ENCODE results near the gene ADAM19. TPM values are rescaled to one million over a fixed set of nuclear protein-coding genes. Genes with fewer than 3 reads are reported as not detected.

Gene ADAM19
- total RNA-seq, 1 donor from 2014 or later = 88.1 TPM

GRCh38 chr5:157468293-157468965 is 107.1 kb downstream of the ADAM19 start:
- no peak for DNase-seq (ENCODE audit: low spot score)

DNA sequence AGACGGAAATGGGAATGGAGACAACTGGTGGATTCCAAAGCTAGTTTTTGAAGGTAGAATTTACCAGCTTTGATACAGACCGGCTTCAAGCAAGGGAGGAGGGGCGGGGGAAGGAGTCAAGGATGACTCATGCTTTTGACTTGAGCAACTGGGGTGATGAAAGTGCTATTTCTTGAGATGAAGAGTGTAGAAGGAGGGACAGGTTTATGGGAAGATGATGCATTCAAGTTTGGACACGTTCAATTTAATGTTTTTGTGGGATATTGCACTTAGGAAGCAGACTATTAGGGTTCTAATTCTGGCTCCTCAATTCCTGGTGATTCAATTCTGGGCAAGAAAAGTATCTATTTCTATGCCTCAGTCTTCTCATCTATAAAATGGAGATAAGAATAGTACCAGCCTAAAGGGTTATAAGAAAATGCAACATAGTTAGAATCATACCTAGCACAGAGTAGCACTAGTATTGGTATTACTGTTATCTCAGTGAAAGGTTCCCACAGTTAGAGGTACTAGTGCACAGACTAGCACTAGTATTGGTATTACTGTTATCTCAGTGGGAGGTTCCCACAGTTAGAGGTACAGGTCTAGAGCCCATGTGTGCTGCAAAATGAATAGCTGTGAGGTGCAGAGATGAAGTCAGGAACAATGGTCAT is 110.9 kb downstream of the ADAM19 start:
- DNase-seq (ENCODE audit: low spot score) = peak; percentile 85

- DNase-seq (ENCODE audit: low spot score) = peak; percentile 25
Observed at GRCh38 chr5:157463621-157464518, 111.7 kb downstream of the ADAM19 start.

DNA sequence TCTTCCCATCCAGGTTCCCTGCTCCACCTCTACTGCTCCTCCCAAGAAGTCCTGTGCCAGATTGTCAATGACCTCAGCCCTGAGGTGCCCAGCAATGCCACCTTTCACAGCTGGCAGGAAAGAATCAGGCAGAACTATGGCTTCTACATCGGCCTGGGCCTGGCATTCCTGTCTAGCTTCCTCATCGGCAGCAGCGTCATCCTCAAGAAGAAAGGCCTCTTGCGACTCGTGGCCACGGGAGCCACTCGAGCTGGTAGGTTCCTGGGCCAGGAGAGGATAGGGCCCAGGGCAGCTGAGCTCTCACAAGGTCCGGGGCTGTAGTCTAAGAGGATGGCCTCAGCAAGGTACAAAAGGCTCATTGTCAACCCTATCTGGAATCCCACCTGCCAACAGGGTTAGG is 112.5 kb downstream of the ADAM19 start:
- no peak for DNase-seq (ENCODE audit: low spot score)

- DNase-seq (ENCODE audit: low spot score) = no peak
Observed at GRCh38 chr5:157460921-157461792, 114.4 kb downstream of the ADAM19 start.

DNA sequence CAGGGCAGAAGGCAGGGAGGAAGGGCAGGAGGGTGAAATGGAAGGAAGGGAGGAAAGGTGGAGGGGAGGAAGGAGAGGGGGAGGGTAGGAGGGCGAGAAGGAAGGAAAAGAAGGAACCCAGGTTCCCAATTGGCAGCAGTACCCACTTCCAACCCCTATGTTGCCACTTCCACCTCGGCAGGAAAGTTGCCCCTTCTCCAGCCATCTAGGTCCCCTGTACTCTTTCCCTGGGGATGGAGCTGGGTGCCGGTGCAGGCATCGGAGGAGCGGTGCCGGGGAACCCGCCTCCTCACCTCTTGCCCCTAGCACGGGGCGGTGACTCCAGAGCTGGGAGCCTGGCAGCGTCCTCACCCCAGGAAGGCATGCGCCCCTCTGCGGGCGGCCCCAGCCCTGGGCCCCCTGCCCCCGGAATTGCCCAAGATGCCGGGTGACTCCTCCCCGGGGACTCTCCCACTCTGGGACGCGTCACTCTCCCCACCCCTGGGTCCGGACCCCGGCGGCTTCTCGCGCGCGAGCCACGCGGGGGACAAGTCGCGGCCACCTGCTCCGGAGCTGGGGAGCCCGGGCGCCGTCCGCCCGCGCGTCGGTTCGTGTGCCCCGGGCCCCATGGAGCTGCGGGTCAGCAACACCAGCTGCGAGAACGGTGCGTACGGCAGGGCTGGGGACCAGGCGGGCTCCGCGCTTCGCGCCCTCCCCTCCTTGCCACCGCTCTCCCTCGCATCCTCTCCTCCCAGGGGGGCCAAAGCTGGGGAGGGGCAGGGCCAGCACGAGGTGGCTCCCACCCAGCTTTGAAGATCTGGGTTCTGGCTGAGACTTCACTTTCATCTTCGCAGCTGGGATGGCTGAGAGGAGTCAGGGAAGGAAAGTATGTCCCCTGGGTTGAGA is 115.6 kb downstream of the ADAM19 start, which contains the start of gene NIPAL4:
TSS of gene NIPAL4 (plus strand) at position 499 of the 885 bp plus-strand sequence. CDS start at position 607, 108 bp downstream.
- DNase-seq (ENCODE audit: low spot score) = peak; percentile 24

DNA sequence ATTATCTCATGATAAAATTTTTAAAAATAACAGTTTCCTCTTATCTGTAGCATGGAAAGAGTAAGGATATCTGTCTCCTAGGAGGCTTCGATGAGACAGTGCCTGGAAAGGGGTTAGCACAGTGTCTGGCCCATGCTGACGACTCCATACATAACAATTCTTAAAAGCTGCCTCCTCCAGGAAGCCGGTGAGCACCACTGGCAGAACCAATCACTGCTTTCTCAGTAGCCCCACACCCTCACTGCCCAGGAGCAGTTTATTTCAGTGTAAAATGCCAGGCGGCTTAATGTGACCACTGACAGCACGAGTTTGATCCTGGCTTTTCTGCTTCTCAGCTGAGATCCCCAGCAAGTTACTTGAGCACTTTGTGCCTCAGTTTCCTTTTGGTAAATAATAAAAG is 116.7 kb downstream of the ADAM19 start:
- DNase-seq (ENCODE audit: low spot score) = no peak

DNA sequence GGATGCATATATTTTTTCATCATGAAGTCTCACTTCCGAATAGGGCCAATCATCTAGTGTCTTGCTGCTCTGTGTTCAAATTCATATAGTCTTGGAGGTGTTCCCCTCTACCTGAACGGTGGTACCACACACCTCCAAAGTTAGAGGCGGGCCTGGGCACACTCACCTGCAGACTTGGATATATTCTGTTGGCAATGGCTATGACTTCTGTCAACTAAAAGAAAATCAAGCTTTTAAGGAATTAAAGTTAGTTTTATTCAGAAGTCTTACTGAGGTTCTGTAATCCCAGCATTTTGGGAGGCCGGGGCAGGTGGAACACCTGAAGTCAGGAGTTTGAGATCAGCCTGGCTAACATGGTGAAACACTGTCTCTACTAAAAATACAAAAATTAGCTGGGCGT is 118.2 kb downstream of the ADAM19 start:
- DNase-seq (ENCODE audit: low spot score) = no peak

- DNase-seq (ENCODE audit: low spot score) = no peak
Observed at GRCh38 chr5:157456301-157456700, 119.3 kb downstream of the ADAM19 start.

GRCh38 chr5:157455057-157455456 is 120.5 kb downstream of the ADAM19 start:
- DNase-seq (ENCODE audit: low spot score) = no peak

GRCh38 chr5:157454273-157454672 is 121.3 kb downstream of the ADAM19 start:
- DNase-seq (ENCODE audit: low spot score) = no peak

- no peak for DNase-seq (ENCODE audit: low spot score)
Observed at GRCh38 chr5:157451806-157452205, 123.8 kb downstream of the ADAM19 start.

DNA sequence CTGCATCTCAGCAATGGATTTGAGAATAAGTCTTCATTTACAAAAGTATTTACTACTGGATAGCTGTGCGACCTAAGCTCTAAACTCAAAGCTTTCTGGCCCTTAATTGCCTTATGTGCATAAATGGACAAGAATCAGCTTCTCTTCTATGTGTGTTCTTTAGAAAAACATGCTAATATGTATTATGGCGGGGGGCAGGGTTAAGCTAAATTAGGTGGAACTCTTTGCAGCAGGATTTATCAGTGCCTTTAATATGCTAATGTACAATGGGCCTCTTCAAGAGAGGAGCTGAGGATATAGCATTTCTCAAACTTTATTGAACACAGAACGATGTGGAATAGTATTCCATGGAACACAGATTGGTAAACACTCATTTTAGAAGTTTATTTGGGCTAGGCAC is 125.6 kb downstream of the ADAM19 start:
- DNase-seq (ENCODE audit: low spot score) = no peak

DNA sequence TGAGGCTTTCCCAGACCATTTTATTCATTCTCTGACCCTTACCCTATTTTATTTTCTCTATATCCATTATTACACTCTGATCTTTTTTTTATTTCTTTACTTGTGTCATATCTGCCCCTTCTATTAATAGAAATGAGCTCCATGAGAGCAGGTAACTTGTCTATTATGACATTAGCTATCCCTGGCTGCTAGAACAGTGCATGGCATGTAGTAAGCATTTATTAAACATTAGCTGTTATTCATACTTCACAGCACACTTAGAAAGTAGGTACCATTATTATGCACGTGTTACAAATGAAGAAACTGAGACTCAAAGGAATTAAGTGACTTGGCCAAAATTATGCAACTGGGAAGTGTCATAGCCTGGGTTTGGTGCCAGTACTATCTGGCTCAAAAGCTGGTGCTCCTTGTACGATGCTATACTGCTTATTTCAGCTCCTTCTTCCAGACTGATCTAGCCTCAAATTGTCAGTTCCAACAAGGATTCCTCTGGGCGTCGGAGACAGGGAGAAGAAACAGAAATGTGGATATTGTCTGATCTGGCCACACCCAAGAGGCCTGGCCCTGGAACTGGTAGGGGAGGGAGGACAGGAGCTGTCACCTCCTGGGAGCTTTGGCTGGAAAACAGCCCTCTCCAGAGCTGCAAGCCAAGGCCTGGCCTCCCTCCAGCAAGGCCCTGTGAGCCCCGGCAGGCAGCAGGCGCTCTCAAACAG is 126.4 kb downstream of the ADAM19 start:
- DNase-seq (ENCODE audit: low spot score) = peak; percentile 82

GRCh38 chr5:157447201-157447637 is 128.4 kb downstream of the ADAM19 start:
- no peak for DNase-seq (ENCODE audit: low spot score)

GRCh38 chr5:157446412-157446935 is 129.1 kb downstream of the ADAM19 start:
- no peak for DNase-seq (ENCODE audit: low spot score)

DNA sequence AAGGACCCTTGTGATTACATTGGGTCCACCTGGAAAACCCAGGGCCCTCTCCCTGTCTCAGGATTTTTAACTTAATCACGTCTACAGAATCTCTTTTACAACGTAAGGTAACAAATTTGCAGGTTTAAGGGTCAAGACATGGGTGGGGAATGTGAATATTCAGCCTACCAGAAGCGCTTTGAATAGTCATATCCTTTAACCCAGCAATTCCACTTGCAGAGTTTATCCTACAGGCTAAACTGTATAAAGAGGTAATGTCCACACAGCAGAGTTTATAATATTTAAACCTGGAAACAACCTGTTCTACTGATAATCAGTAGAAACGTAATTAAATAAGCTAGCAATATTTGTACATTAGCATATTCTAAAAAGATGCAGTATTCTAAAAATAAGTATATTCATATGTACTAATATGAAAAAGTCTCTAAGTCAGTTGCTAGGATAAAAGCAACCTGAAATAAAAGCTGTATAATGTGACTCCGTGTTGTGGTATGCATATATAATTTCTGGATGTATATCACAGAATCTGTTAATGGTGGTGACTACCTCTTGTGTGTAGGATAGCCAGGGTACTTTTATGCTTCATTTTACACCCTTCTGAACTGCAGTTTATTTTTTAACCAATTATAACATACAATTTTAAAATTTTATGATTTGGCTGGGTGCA is 129.7 kb downstream of the ADAM19 start:
- DNase-seq (ENCODE audit: low spot score) = no peak

DNA sequence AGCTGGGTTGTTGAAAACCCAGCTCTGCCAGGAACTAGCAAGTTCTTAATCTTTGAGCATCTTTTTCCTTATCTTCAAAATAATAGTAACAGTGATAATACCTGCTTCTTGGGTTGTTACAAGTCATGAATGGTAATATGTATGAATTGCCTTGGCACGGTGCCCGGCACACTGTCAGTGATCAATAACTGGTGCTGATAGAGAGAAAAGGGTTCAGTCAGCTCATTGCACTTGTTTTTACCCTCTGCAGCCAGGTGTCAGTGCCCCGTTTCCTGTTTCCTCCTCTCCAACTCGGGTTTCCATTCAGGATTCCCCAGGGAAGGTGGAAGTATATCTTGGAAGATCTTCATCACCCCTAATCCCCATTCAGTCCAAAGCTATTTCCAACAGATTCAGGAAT is 131.4 kb downstream of the ADAM19 start:
- no peak for DNase-seq (ENCODE audit: low spot score)
